HAP-1 (cell line): ENCODE results near the gene ARSD.
"Not testable (repeated sequence)": the region's sequence is repeated elsewhere in the genome, so short reads cannot be mapped to it uniquely, and the experiment has no call there.

Experiments
- DNase-seq, 2 experiments: peaks; one replicate each; pipeline ENCODE4 v3.0.0-alpha.2; 2016 to 2020; ENCODE audit warnings: low spot score in 2 of 2
- H3K27me3 ChIP-seq: fragments of 250-450 bp; sonication (Bioruptor Pico); 2 replicates; pipeline ENCODE4 v1.5.1; 2020; ENCODE audit warnings: low read depth, mild to moderate bottlenecking, moderate library complexity
- H3K36me3 ChIP-seq: fragments of 250-450 bp; sonication (Bioruptor Pico); replicated peaks from 2 replicates; pipeline ENCODE4 v1.5.1; 2020; ENCODE audit warnings: mild to moderate bottlenecking
- H3K4me1 ChIP-seq: fragments of 250-450 bp; sonication (Bioruptor Pico); 2 replicates; pipeline ENCODE4 v1.5.1; 2020; ENCODE audit warnings: mild to moderate bottlenecking
- H3K4me3 ChIP-seq: fragments of 250-450 bp; sonication (Bioruptor Pico); 2 replicates; pipeline ENCODE4 v1.5.1; 2020; ENCODE audit warnings: mild to moderate bottlenecking, moderate library complexity
- H3K9me3 ChIP-seq: fragments of 250-450 bp; sonication (Bioruptor Pico); 2 replicates; pipeline ENCODE4 v1.5.1; 2020; ENCODE audit warnings: mild to moderate bottlenecking, moderate library complexity
- in situ Hi-C: fragments of 300-500 bp; cut with MboI; formaldehyde crosslinking; loops from 3 replicates; pipeline ENCODE4 v1.14.3; 2020; ENCODE audit warnings: low sequenced_read_pairs, inconsistent platforms, mixed read lengths

Gene ARSD

DNA sequence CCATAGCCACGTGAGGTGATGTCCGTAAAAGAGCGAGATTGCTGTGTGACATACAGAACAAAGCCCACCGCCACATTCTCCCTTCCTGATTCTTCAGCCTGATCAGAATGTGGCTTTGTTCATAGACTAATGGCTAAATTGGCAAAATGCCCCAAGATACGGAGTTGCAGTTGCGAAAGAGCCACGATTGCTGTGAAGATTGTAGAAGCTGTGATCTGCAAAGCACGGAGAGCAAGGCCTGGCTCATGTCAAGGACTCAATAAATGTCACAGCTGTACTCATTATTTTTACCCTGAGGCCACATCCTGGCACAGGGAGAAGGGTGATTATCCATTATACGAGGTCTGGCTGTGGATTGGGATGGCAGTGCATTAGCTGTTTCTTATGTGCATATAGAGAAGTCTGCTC is 34.2 kb downstream of the ARSD start:
- in situ Hi-C loops = loop anchor here (25.0 kb wide), 1 partner anchor 742 kb away; no protein-coding TSS in a partner anchor
- Histone ChIP-seq H3K36me3 (no peaks in the 10 kb centered on the region), H3K4me1 (peaks cover 13% of the 10 kb centered on the region), H3K27me3 (no peaks in the 10 kb centered on the region), H3K4me3 (no peak overlapping the region), H3K9me3 (no peaks in the 10 kb centered on the region; the same call in 1 of the 2 replicates)
- DNase-seq = peak; percentile 70 to 71

DNA sequence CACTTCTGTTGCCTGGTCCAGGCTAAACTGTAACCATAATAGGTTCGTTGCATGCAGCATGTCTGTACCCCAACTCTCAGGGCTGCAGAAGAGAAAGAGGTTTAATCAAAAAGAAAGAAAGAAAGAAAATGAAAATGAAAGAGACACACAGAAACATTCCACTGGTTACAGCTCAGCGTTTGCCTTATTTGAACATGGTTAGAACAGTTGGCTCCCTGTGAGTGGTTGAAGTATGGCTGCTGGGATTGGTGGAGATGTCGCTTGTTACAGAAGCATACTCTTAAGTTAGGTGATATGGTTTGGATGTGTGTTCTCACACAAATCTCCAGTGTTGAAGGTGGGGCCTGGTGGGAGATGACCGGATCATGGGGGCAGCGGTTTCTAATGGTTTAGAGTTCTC is 36.3 kb downstream of the ARSD start:
- peaks cover 13% of the 10 kb centered on the region for H3K4me1 ChIP-seq
- H3K36me3 ChIP-seq = no peaks in the 10 kb centered on the region
- no peak overlapping the region for H3K4me3 ChIP-seq
- no peaks in the 10 kb centered on the region; the same call in 1 of the 2 replicates for H3K9me3 ChIP-seq
- in situ Hi-C loops = loop anchor here (25.0 kb wide), 1 partner anchor 744 kb away; no protein-coding TSS in a partner anchor
- H3K27me3 ChIP-seq = no peaks in the 10 kb centered on the region
- DNase-seq = no peak

DNA sequence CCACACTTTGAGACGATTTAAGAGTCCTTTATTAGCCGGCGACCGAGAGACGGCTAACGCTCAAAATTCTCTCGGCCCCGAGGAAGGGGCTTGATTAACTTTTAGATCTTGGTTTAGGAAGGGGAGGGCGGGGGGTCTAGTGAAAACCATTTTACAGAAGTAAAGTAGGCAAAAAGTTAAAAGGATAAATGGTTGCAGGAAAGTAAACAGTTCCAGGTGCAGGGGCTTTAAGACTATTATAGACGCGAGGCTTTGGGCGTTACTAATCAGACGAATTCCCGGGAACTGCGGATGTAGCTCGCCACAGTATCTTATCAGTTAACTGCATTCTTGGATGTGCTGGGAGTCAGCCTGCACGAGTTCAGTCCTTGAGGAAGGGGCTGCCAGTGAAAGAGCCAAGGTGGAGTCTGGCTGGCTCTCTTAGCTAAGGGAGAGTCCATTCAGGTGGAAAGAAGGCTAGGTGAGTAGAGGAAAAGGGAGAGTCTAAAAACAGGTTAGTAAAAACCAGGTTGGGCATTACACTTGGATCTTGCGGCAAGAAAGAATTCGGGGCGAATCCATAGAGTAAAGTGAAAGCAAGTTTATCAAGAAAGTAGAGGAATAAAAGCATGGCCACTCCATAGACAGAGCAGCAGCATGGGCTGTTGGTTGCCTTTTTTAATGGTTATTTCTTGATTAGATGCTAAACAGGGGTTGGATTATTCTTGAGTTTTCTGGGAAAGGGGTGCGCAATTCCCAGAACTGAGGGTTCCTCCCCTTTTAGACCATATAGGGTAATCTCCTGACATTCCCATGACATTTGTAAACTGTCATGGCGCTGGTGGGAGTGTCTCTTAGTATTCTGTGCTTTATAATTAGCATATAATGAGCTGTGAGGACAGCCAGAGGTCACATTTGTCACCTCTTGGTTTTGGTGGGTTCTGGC is 38.3 kb downstream of the ARSD start:
- in situ Hi-C loops = loop anchor here (25.0 kb wide), 1 partner anchor 747 kb away; no protein-coding TSS in a partner anchor
- H3K4me3 ChIP-seq, DNase-seq: not testable (repeated sequence)

DNA sequence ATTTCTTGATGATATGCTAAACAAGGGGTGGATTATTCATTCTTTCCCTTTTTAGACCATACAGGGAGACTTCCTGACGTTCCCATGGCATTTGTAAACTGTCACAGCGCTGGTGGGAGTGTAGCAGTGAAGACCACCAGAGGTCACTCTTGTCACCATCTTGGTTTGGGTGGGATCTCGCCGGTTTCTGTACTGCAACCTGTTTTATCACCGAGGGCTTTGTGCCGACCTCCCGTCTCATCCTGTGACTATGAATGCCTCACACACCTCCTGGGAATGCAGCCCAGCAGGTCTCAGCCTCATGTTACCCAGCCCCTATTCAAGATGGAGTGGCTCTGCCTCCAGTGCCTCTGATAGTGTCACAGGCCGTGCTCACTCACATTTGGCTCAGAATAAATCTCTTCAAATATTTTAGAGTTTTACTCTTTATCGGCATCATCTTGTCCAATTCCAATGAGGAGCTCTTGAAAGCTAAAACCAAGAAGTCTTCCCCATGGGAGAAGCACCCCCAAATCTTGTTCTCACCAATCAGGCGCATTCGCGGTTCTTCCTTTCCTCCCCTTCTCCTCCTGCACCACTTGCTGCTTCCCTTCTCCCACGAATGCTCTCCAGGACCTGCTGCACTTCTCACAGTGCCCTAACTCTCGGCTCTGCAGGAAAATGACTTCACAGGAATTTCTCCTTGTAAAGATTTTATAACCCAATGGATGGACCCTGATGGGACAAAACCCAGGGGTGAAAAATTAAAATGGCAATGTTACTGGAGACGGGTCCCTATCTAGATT is 39.2 kb downstream of the ARSD start:
- in situ Hi-C loops = loop anchor here (25.0 kb wide), 1 partner anchor 747 kb away; no protein-coding TSS in a partner anchor
- not testable (repeated sequence) for H3K27me3 ChIP-seq, H3K4me3 ChIP-seq, H3K9me3 ChIP-seq, H3K36me3 ChIP-seq
- peak; percentile 24 to 68 for DNase-seq
- H3K4me1 ChIP-seq = peaks cover 16% of the 10 kb centered on the region

More for the DNA sequence above, 38.3 kb downstream of the ARSD start:
- peaks cover 20% of the 10 kb centered on the region for H3K4me1 ChIP-seq
- H3K27me3 ChIP-seq, H3K9me3 ChIP-seq, H3K36me3 ChIP-seq: not testable (repeated sequence)

DNA sequence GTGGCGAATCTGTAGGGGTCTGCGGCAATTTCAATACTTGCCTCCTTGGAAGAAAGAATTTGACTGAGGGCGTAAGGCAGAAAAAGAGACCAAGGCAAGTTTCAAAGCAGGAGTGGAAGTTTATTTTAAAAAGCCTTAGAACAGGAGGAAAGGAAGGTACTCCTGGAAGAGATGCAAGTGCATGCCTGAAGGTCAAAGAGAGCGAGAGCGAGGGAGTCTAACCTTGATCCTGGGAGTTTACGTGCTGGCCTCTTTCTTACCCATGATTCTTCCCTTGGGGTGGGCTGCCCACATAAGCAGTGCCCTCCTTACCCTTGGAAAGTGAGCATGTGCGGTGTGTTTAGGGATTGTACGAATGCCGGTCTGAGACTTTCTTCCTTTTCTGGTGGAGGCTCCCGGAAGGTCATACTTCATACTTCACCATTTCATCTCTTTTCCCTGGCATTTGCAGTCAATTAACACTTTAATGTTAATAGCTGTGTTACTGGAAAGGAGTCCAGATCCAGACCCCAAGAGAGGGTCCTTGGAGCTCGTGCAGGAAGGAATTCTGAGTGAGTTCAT is 40.0 kb downstream of the ARSD start:
- Histone ChIP-seq H3K27me3 (no peaks in the 10 kb centered on the region), H3K4me1 (peaks cover 11% of the 10 kb centered on the region), H3K4me3 (no peak overlapping the region), H3K9me3 (no peaks in the 10 kb centered on the region), H3K36me3 (no peaks in the 10 kb centered on the region)
- in situ Hi-C loops = loop anchor here (25.0 kb wide), 1 partner anchor 748 kb away; no protein-coding TSS in a partner anchor
- no peak for DNase-seq

DNA sequence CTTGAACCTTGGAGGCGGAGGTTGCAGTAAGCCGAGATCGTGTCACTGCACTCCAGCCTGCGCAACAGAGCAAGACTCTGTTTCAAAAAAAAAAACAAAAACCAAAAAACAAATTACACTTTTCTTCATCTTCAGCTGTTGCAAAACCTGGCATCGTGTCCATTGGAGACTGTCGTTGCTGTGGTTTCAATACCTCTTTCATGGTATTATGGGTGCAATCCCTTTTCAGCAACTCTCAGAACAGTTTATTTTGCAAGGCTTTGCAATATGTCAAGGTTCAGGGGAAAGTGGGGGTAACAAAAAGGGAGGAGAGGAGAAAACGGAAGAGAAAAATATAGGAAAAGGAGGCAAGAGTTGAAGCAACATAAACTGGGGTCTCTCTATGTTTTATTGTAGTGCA is 40.8 kb downstream of the ARSD start:
- Histone ChIP-seq H3K36me3 (no peaks in the 10 kb centered on the region), H3K4me1 (peaks cover 11% of the 10 kb centered on the region), H3K4me3 (no peak overlapping the region), H3K9me3 (no peaks in the 10 kb centered on the region), H3K27me3 (no peaks in the 10 kb centered on the region)
- in situ Hi-C loops = loop anchor here (25.0 kb wide), 1 partner anchor 749 kb away; no protein-coding TSS in a partner anchor
- no peak for DNase-seq

DNA sequence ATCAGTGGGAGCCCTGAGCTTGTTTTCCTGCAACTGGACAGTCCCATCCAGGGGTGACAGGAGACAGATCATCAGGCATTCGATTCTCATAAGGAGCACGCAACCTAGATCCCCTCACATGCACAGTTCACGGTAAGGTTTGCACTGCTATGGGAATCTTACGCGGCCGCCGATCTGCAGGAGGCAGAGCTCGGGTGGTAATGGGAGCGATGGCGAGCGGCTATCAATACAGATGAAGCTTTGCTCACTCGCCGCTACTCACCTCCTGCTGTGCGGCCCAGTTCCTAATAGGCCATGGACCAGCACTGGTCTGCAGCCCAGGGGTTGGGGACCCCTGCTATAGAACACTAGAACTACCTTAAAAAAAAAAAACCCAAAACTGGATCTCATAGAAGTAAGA is 45.4 kb downstream of the ARSD start:
- Histone ChIP-seq H3K4me3 (no peak overlapping the region), H3K4me1 (peaks cover 7% of the 10 kb centered on the region), H3K9me3 (no peaks in the 10 kb centered on the region), H3K27me3 (no peaks in the 10 kb centered on the region), H3K36me3 (no peaks in the 10 kb centered on the region)
- no peak for DNase-seq
- in situ Hi-C loops = loop anchor here (25.0 kb wide), 1 partner anchor 754 kb away; no protein-coding TSS in a partner anchor

DNA sequence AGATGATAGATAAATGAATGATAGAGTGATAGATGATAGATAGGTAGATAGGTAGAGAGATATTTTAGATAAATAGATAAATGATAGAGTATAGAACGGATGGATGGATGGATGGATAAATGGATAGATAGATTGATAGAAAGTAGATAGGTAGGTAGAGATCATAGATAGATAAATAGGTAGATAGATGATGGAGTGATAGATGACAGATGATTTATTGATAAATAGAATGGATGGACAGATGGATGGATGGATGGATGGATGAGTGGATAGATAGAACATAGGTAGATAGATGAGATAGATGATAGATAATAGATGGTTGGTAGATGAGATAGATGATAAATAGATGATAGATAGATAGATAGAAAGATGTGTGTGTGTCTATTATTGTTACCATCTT is 49.5 kb downstream of the ARSD start:
- in situ Hi-C loops = loop anchor here (25.0 kb wide), 1 partner anchor 758 kb away; no protein-coding TSS in a partner anchor

DNA sequence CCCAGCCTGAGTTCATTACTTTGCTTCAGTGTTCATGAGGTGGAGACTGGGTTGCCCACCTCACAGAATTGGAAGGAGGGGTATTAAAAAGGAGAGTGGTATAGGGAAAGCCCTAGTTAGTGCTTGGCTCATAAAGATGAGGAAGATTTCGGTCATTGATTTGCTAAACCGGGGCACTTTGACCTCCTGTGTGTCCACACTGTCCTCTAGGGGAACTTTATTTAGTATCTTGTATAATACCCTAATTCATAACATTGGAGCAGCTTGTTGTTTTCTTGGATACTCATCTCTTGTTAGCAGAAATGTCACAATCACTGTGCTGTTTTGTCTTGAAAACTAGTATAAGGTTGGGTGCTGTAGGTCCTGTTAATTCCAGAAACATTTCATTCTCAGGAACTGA is 50.6 kb downstream of the ARSD start:
- no peak for DNase-seq
- Histone ChIP-seq H3K27me3 (no peaks in the 10 kb centered on the region), H3K4me1 (no peaks in the 10 kb centered on the region), H3K36me3 (no peaks in the 10 kb centered on the region), H3K4me3 (no peak overlapping the region), H3K9me3 (no peaks in the 10 kb centered on the region)
- in situ Hi-C loops = loop anchor here (25.0 kb wide), 1 partner anchor 759 kb away; no protein-coding TSS in a partner anchor

More for the DNA sequence above, 49.5 kb downstream of the ARSD start:
- no peaks in the 10 kb centered on the region for H3K36me3 ChIP-seq
- no peaks in the 10 kb centered on the region for H3K9me3 ChIP-seq
- no peak overlapping the region for H3K4me3 ChIP-seq
- no peak for DNase-seq
- no peaks in the 10 kb centered on the region for H3K27me3 ChIP-seq
- no peaks in the 10 kb centered on the region for H3K4me1 ChIP-seq

DNA sequence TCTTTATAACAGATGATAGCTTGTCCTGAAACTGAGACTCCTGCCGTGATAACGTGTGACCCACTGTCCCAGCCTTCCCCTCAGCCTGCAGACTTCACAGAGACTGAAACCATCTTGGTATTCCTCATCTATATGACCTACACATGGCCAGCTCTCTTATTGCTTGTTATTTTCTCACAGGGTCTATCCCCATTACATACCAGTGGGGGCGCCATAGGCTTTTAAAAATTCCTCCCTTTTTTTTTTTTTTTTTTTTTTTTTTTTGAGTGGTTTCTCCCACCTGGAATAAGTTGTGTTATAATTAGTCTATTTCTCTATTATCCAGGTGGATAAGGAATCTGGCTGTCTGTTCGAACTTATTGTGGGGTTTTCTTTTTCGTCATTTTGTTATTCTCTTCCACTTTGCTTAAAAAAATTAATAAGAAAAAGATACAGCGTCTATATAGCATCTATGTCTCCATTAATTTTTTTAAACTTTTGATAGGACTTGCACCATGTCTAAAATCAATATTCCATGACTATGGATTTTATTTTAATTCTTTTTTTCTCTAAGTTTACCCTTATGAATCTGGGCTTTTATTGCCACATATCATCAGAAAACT is 53.2 kb downstream of the ARSD start:
- in situ Hi-C loops = loop anchor here (25.0 kb wide), 1 partner anchor 761 kb away; no protein-coding TSS in a partner anchor
- Histone ChIP-seq H3K9me3 (no peaks in the 10 kb centered on the region), H3K36me3 (no peaks in the 10 kb centered on the region), H3K4me1 (no peaks in the 10 kb centered on the region), H3K4me3 (no peak overlapping the region), H3K27me3 (no peaks in the 10 kb centered on the region)
- peak; percentile 36 to 46 for DNase-seq

DNA sequence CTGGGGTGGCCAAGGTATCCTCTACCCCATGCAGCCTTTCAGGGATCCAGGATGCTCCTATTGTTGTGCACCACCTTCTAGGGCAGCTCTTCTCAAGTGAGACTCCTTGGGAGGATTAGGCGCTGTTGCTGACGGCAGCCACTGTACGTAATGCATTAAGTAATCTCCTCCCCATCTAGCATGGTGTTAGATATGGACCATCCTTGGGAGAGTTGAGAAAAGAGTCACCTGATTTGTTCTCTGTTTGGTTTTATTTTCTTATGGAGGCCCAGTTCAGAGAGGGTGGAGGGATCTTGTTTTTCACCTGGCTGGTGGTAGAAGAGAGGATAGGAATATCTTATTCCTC is 54.0 kb downstream of the ARSD start:
- Histone ChIP-seq H3K27me3 (no peaks in the 10 kb centered on the region), H3K4me3 (no peak overlapping the region), H3K9me3 (no peaks in the 10 kb centered on the region), H3K4me1 (no peaks in the 10 kb centered on the region), H3K36me3 (no peaks in the 10 kb centered on the region)
- in situ Hi-C loops = loop anchor here (25.0 kb wide), 1 partner anchor 762 kb away; no protein-coding TSS in a partner anchor
- DNase-seq = no peak

DNA sequence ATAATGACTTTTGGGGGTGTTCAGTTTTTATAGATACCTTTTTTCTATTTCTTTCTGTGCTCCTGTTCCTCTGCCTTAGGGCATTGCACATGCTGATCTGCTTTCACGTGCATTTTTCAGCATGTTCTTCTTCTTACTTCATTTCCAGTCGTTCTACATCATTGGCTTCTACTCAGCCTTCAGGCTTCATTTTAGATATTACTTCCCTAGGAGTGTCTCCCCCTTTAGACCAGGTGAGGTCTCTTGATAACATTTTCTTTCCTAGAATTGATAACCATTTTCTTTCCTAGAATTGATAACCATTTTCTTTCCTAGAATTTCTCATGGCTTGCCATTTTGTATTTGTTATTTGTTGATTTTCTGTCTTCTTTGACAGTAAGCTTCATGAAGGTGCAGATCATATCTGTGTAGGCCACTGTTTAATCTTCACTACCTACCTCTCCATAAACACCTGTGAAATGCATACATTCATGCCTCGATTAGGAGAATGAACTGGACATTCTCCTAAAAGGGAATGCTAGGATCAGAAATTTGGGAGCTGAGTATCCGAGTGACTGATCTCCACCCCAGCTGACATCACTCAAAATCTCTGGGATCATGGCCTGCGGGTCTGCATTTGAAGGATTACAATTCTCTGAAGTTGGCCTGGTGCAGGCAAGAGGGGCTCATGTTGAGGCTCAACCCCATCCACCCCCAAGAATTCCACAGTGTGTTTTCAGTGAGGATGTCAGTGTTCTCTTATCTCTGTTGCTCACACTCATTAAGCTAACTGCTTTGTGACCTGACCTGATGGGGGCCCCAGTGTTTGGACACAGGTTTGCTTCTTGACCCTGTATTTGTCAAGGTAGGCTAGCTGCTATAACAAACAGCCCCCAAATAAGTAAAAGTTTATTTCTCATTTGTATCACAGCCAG is 54.7 kb downstream of the ARSD start:
- in situ Hi-C loops = loop anchor here (25.0 kb wide), 1 partner anchor 763 kb away; no protein-coding TSS in a partner anchor

More for the DNA sequence above, 54.7 kb downstream of the ARSD start:
- Histone ChIP-seq H3K36me3 (no peaks in the 10 kb centered on the region), H3K4me1 (no peaks in the 10 kb centered on the region), H3K9me3 (no peaks in the 10 kb centered on the region), H3K27me3 (no peaks in the 10 kb centered on the region), H3K4me3 (no peak overlapping the region)
- DNase-seq = no peak
